Left cardiac atrium (tissue), 4 donors: ENCODE measurements around the gene TSSK3. TPM values are rescaled to one million over a fixed set of nuclear protein-coding genes. Genes with fewer than 3 reads are reported as not detected.
"Not testable (repeated sequence)": the region's sequence is repeated elsewhere in the genome, so short reads cannot be mapped to it uniquely, and the experiment has no call there.

Experiments used
- ATAC-seq, 2 donors: fragments of 200-7000 bp; cut with Tn5 transposase; one replicate each; pipeline ENCODE4 v1.9.1; 2020; ENCODE audit warnings: mild to moderate bottlenecking in 2 of 2, moderate library complexity in 2 of 2
- DNase-seq: peaks from one replicate; pipeline ENCODE4 v3.0.0-alpha.2; 2020
- intact Hi-C, 2 donors: fragments of 100-400 bp; cut with DNase I; formaldehyde crosslinking; loops; one replicate each; pipeline versions ENCODE4 v1.14.1 to v1.15.1; 2022 to 2023
- total RNA-seq, 2 donors: library from RNA; stranded (reverse); fragmentation: NEBNext Ultra II Directional; extraction: Animal tissue kit (Norgen Biotek cat#: 25700); gene quantifications; one replicate each; pipeline ENCODE4 v1.2.1, GENCODE V29; 2021
- donor health status: DM: no; HTN: yes; CAD: no.
- donor health status: DM: no; HTN: yes; CAD: no; lungs with severe emphysema.
- donor health status: DM: yes; HTN: yes; CAD: no.
- donor health status: Dilated cardiomyopathy.

The TSSK3 gene
- total RNA-seq, 2 donors from 2014 or later: 0.44 to 0.79 TPM

DNA sequence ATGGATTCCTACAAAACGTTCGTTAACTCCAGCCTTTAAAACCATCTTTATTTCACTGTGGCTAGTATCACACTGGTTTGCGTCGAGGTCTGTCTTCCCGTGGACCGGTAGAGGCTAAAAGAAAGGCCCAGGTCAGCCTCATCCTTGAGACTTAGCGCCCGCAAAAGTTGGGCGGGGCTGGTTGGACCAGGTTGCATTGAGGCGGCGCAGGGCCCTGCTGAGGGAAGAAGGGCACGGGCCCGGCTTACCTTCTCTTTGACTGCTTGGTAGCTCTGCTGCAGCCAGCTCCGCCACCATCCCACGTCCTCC is 31.4 kb downstream of the TSSK3 start:
- intact Hi-C loops: no loop called here
- DNase-seq: no peak
- ATAC-seq: peak; percentile 6 to 48

GRCh38 chr1:32394141-32394889 is 32.0 kb downstream of the TSSK3 start, which contains the start of gene BSDC1:
Gene BSDC1, minus strand, starts transcription at chr1:32394441. Its CDS starts 27 bp downstream, at chr1:32394414.
- peak; percentile 97 for DNase-seq
- peak; percentile 99 for ATAC-seq
- intact Hi-C loops: no loop called here

- peak in 1 of 2 donors; percentile 2 for ATAC-seq
- intact Hi-C loops: no loop called here
- DNase-seq: no peak
Observed at GRCh38 chr1:32394890-32395432, 32.6 kb downstream of the TSSK3 start.

DNA sequence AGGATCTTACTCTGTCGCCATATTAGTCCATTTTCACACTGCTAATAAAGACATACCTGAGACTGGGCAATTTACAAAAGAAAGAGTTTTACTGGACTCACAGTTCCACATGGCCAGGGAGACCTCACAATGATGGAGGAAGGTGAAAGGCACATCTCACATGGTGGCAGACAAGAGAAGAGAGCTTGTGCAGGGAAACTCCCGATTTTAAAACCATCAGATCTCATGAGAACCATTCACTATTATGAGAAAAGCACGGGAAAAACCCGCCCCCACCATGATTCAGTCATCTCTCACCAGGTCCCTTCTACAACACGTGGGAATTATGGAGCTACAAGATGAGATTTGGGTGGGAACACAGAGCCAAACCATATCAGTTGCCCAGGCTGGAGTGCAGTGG is 34.2 kb downstream of the TSSK3 start:
- intact Hi-C loops, DNase-seq, ATAC-seq: not testable (repeated sequence)

DNA sequence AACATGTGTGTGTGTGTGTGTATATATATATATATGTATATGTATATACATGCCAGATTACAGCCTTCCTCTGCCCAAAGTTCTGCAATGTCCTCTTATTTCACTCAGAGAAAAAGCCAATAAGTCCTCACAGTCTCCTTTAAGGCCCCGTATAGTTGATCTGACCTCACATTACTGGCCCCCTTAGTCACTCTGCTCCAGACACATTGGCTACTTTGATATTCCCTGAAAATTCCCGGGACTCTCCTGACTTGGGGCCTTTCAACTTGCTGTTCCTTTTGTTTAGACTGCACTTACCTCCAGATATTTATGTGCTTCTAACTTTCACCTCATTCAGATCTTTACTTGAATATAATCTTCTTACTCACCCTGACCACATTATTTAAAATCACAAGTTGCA is 36.1 kb downstream of the TSSK3 start:
- no peak for DNase-seq
- intact Hi-C loops: no loop called here

GRCh38 chr1:32399843-32400242 is 37.5 kb downstream of the TSSK3 start:
- no peak for DNase-seq
- no peak for ATAC-seq
- intact Hi-C loops: no loop called here

More for the DNA sequence above, 36.1 kb downstream of the TSSK3 start:
- ATAC-seq: no peak

DNA sequence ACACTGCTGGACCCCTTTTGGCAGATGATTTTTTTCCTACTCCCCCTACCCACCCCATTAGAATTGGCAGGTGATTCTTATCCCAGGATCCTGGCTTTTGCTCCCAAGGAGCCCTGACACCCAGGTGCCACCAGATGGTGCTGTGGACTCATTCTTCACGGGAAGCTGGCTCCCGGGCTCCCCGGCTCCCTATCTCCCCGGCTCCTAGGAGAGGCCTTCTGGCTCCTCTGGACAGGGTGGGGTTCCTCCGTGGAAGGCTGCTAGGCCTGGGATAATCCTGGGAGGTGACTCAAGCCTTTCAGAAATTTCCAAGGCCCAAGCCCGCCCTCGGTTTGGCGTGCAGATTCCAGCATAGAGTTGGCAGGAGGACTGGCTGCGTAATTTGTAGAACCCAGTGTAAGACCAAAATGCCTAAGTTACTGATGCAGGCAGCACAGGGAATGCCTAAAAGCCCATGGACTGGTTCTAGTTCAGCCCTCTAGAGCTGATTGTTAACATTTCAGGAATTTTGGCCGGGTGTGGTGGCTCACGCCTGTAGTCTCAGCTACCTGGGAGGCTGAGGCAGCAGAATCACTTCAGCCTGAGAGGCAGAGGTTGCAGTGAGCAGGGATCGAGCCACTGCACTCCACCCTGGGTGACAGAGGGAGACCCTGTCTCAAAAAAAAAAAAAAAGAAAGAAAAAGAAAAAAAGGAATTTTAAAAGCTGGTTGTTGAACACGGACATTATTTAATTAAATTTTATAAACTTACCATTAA is 38.7 kb downstream of the TSSK3 start:
- ATAC-seq (peak; percentile 95 to 99), DNase-seq (peak; percentile 93)
- intact Hi-C loops: no loop called here

GRCh38 chr1:32404946-32405345 is 42.6 kb downstream of the TSSK3 start:
- DNase-seq: no peak
- no peak for ATAC-seq
- intact Hi-C loops: no loop called here

DNA sequence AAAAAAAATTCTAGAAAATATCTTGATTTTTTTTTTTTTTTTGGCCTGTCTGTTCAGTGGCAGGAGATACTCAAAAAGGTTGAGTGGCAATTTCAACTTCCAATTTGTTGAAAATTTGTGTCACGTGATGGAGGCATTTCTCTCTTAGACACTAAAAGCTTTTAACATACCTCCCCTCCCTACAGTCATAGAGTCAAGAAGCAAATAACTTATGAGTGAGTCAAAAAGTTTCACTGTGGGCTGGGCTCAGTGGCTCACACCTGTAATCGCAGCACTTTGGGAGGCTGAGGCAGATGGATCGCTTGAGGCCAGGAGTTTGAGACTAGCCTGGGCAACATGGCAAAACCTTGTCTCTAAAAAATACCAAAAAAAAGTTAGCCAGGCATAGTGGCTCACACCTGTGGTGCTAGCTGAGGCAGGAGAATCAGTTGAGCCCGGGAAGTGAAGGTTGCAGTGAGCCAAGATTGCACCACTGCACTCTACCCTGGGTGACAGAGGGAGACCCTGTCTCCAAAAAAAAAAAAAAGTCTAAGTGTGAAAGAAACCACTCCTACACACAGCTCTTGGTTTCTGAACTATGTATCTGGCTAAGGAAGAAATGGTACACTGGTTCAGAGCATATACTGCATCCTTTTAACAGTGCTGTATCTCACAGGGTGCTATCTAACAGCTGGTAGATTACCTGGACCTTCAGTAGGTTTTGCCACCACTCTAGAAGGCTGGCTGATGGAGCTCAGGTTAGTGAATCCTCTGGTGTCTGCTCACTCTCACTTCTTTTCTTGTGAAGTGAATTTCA is 43.5 kb downstream of the TSSK3 start:
- intact Hi-C loops: no loop called here
- no peak for DNase-seq

GRCh38 chr1:32406629-32407111 is 44.3 kb downstream of the TSSK3 start:
- ATAC-seq (no peak), DNase-seq (no peak)
- intact Hi-C loops: no loop called here

More for the DNA sequence above, 43.5 kb downstream of the TSSK3 start:
- no peak for ATAC-seq

GRCh38 chr1:32411261-32411660 is 48.9 kb downstream of the TSSK3 start:
- ATAC-seq (no peak), DNase-seq (no peak)
- intact Hi-C loops: no loop called here

DNA sequence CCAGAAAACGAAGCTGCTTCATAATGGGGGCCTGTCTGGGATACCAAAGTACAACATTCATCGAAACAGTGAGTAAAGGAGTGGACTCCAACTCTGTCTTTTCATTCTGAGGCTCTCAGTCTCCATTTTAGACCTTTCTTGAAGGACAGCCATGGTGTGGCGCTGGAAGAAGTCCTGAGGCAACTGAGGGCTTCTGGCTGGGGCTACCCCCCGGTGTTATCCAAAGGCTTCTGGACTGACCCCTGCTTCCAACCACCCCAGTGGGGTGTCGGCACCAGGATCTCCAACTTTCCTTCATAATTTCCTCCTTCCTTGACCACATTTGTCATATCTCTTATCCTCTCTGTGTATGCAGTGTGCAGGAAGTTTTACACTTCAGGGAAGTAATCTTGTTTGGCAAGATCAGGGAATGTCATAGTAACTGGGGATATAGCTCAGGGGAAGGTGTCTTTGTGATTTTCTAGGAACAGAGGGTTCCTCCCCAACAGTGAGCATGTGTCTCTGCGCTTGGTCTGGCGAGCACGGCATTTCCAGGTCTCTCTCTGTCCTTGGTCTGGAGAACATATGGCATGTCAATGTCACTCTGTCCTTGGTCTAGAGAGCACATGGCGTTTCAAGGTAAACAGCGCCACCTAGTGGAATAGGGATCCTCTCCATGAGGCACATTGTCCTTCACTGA is 51.3 kb downstream of the TSSK3 start:
- ATAC-seq (peak; percentile 61 to 67), DNase-seq (no peak)
- intact Hi-C loops: no loop called here

Other genes starting within 250 kb of the TSSK3 start
- 10 to 100 TPM; 20.3 to 35.6 TPM for gene TXLNA, start 182.9 kb upstream of the TSSK3 start, total RNA-seq
- 10 to 100 TPM in 1 of 2 donors, 1 to 10 TPM in 1; 7.5 to 13.8 TPM for gene CCDC28B, start 161.9 kb upstream of the TSSK3 start, total RNA-seq
- under 1 TPM; 0.76 to 0.97 TPM for gene IQCC, start 156.9 kb upstream of the TSSK3 start, total RNA-seq
- not detected for gene DCDC2B, start 153.4 kb upstream of the TSSK3 start, total RNA-seq
- 1 to 10 TPM; 8.8 to 9.9 TPM for gene TMEM234, start 140.2 kb upstream of the TSSK3 start, total RNA-seq
- gene EIF3I, start 140.1 kb upstream of the TSSK3 start, total RNA-seq: 100 to 1,000 TPM in 1 of 2 donors, 10 to 100 TPM in 1; 95.1 to 110 TPM
- gene FAM167B, start 115.3 kb upstream of the TSSK3 start, total RNA-seq: 1 to 10 TPM; 5.5 to 9.8 TPM
- gene LCK, start 111.3 kb upstream of the TSSK3 start, total RNA-seq: 1 to 10 TPM; 1.2 to 2.6 TPM
- 10 to 100 TPM; 34.8 to 34.9 TPM for gene HDAC1, start 70.5 kb upstream of the TSSK3 start, total RNA-seq
- gene MARCKSL1, start 26.3 kb upstream of the TSSK3 start, total RNA-seq: 10 to 100 TPM; 34.5 to 53.9 TPM
- 1 to 10 TPM; 1.8 to 2.6 TPM for gene FAM229A, start 54 bp upstream of the TSSK3 start, total RNA-seq
- 10 to 100 TPM; 42.2 to 43.8 TPM for gene BSDC1, start 31.9 kb downstream of the TSSK3 start, total RNA-seq
- gene ZBTB8B, start 102.5 kb downstream of the TSSK3 start, total RNA-seq: under 1 TPM in 1 of 2 donors, not detected in 1; 0.03 TPM
- 1 to 10 TPM; 3.0 to 4.7 TPM for gene ZBTB8A, start 176.9 kb downstream of the TSSK3 start, total RNA-seq